Smooth muscle cell (in vitro differentiated cells): ENCODE measurements around the gene MEF2C. TPM values are rescaled to one million over a fixed set of nuclear protein-coding genes. Genes with fewer than 3 reads are reported as not detected.
A peak's percentile ranks its signal among the peaks of the same experiment; 100 is the strongest.

Experiments
- DNase-seq: peaks from one replicate; lab custom pipeline; 2025; ENCODE audit not compliant: unreplicated experiment; lab: John Stamatoyannopoulos, UW
- H2AFZ ChIP-seq: fragments of 200-600 bp; sonication (generic); 2 replicates; pipeline ENCODE4 v1.6.0; 2016; ENCODE audit warnings: antibody characterized with exemption, low read depth, mild to moderate bottlenecking
- H3F3A ChIP-seq: fragments of 200-600 bp; sonication (generic); 2 replicates; pipeline ENCODE4 v1.6.0; 2017; ENCODE audit warnings: antibody characterized with exemption, low read depth
- H3K27ac ChIP-seq: fragments of 200-600 bp; sonication (generic); 2 replicates; pipeline ENCODE4 v1.5.1; 2016; ENCODE audit warnings: low read depth, mild to moderate bottlenecking
- H3K27me3 ChIP-seq: fragments of 200-600 bp; sonication (generic); 2 replicates; pipeline ENCODE4 v1.6.1; 2016; ENCODE audit warnings: low read depth, mild to moderate bottlenecking
- H3K36me3 ChIP-seq: fragments of 200-600 bp; sonication (generic); 2 replicates; pipeline ENCODE4 v1.5.1; 2016; ENCODE audit warnings: low read depth
- H3K4me1 ChIP-seq: fragments of 200-600 bp; sonication (generic); 2 replicates; pipeline ENCODE4 v1.5.1; 2016; ENCODE audit warnings: low read depth
- H3K4me2 ChIP-seq: fragments of 200-600 bp; sonication (generic); 2 replicates; pipeline ENCODE4 v1.6.0; 2016; ENCODE audit warnings: mild to moderate bottlenecking
- H3K4me3 ChIP-seq: fragments of 200-600 bp; sonication (generic); 2 replicates; pipeline ENCODE4 v1.5.1; 2016; ENCODE audit warnings: mild to moderate bottlenecking
- H3K79me2 ChIP-seq: fragments of 200-600 bp; sonication (generic); 2 replicates; pipeline ENCODE4 v1.6.0; 2016; ENCODE audit warnings: low read depth, mild to moderate bottlenecking
- H3K9ac ChIP-seq: fragments of 200-600 bp; sonication (generic); 2 replicates; pipeline ENCODE4 v1.6.0; 2016; ENCODE audit warnings: low read depth
- H3K9me3 ChIP-seq: fragments of 200-600 bp; sonication (generic); replicated peaks from 2 replicates; pipeline ENCODE4 v1.5.1; 2016; ENCODE audit warnings: low read depth
- H4K20me1 ChIP-seq: fragments of 200-600 bp; sonication (generic); 2 replicates; pipeline ENCODE4 v1.6.0; 2016; ENCODE audit warnings: low read depth
- WGBS: methylation state at CpG from one replicate; pipeline ENCODE4 v1.1.7; 2016; ENCODE audit warnings: low lambda C conversion rate; 5-methylcytosine and 5-hydroxymethylcytosine counted together
- polyA plus RNA-seq: library from polyadenylated mRNA; unstranded; fragments of >200 nt; fragmentation: Nextera tagmentation; extraction: Ambion mirVana; gene quantifications from 2 replicates; pipeline ENCODE4 v1.2.1, GENCODE V29; 2016
- total RNA-seq: library from RNA; depleted of rRNA; stranded (reverse); fragments of >200 nt; gene quantifications from 2 replicates; pipeline ENCODE4 v1.2.3, GENCODE V29; 2014
- TF ChIP-seq, protein P1 (sequence below): fragments of 200-600 bp; sonication (generic); IDR thresholded peaks from 2 replicates; pipeline ENCODE4 v1.5.1; 2017; ENCODE audit warnings: borderline replicate concordance, mild to moderate bottlenecking, antibody characterized with exemption; ENCODE audit not compliant: insufficient read depth, poor library complexity, severe bottlenecking

The MEF2C gene
- total and polyA plus RNA-seq, 2 experiments from 2014 or later: 11.4 to 14.0 TPM

DNA sequence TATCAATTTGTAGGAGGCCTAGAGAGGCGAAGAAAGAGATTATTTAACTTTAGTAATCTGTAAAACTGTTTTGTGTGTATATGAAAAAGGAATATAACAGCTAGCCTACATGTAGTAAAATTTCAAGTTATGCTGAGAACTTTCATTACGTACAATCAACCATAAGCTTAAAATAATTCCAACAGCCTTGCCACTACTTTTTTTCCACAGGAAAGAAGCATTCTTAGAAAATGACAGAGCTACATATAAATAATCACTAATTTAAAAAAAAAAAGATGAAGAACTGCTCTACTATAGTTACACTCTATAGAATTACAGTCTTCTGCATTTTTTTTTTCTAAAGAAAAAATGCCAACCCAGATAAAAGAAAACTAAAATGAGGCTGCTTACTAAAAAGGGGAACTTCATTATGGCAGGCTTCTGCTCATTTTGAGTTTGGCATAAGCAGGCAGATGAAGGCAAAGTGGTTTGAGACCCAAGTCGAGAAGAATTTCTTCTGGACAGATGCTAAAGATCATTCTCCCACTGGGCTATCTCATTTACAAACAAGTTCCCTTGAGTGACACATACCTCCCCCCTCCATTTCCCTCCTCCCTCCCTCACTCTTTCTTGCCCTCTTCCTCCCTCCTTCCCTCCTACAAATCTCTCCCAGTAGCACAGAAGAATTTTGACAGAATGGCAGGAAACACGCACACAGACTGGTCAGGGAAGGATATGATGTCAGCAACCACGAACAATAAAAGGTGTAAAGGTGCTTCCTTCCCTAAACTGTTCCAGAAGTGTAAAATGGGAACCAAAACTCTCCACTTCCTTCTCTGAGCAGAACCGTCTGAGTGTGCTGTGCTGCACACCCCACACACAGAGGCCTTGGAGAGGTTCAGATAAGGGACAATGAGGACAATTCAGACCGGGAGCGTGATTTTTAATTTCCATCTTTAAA, 56.1 kb downstream of the MEF2C start:
- no peaks in the 10 kb centered on the region for H3K36me3 ChIP-seq
- peaks cover 9% of the 10 kb centered on the region for H3K4me1 ChIP-seq
- 47% methylated on average over 8 of the region's 8 CpGs for WGBS
- no peaks in the 10 kb centered on the region for H3F3A ChIP-seq
- H3K79me2 ChIP-seq: no peaks in the 10 kb centered on the region
- H3K9me3 ChIP-seq: no peaks in the 10 kb centered on the region
- H3K27ac ChIP-seq: peak overlapping the region; percentile 37
- peak overlapping the region; percentile 13 for H3K9ac ChIP-seq
- DNase-seq: no peak
- peak overlapping the region; percentile 42 for H3K4me2 ChIP-seq
- H4K20me1 ChIP-seq: no peaks in the 10 kb centered on the region
- H2AFZ ChIP-seq: peak overlapping the region; percentile 10
- H3K27me3 ChIP-seq: no peaks in the 10 kb centered on the region
- TF ChIP-seq, protein P1, sequence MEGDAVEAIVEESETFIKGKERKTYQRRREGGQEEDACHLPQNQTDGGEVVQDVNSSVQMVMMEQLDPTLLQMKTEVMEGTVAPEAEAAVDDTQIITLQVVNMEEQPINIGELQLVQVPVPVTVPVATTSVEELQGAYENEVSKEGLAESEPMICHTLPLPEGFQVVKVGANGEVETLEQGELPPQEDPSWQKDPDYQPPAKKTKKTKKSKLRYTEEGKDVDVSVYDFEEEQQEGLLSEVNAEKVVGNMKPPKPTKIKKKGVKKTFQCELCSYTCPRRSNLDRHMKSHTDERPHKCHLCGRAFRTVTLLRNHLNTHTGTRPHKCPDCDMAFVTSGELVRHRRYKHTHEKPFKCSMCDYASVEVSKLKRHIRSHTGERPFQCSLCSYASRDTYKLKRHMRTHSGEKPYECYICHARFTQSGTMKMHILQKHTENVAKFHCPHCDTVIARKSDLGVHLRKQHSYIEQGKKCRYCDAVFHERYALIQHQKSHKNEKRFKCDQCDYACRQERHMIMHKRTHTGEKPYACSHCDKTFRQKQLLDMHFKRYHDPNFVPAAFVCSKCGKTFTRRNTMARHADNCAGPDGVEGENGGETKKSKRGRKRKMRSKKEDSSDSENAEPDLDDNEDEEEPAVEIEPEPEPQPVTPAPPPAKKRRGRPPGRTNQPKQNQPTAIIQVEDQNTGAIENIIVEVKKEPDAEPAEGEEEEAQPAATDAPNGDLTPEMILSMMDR: no peak
- H3K4me3 ChIP-seq: no peak overlapping the region

DNA sequence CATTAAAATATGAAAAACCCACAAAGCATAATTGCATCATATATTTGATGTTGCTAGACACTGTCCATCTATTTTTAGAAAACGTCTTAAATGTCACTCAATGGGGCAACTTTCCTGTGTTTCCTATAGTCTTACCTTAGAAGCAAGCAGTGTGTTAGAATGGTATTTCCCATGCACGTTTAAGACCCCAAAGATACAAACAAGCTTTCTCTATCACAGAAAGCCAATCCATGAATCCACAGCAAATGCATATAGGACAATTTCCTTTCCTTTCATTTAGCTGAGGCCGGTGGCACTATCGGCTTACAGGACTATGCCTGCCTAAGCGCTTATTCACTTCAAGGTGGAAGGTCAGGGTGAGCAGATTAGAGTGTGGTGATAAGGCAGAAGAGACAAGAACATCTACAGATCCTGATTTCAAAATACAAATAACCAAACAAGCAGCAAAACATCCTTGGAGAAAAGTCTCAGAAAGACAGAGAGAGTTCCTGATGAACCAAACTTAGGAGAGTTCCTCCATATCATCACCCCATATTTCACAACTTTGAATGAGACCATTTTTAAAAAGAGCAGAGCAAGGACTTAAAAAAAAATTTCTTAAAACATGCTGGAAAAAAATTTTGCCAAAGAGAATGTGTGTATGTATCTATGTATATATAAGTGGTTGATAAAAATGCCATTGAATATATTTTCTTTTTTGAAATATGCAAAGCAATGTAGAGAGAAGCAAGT, 57.2 kb downstream of the MEF2C start:
- H3K9ac ChIP-seq: no peak overlapping the region
- H3F3A ChIP-seq: no peaks in the 10 kb centered on the region
- no peak overlapping the region for H3K4me2 ChIP-seq
- TF ChIP-seq, protein P1: no peak
- no peak overlapping the region for H3K27ac ChIP-seq
- no peaks in the 10 kb centered on the region for H3K79me2 ChIP-seq
- DNase-seq: no peak
- H2AFZ ChIP-seq: no peak overlapping the region
- H3K4me3 ChIP-seq: no peak overlapping the region
- no peaks in the 10 kb centered on the region for H3K36me3 ChIP-seq
- H3K27me3 ChIP-seq: no peaks in the 10 kb centered on the region
- no peaks in the 10 kb centered on the region for H4K20me1 ChIP-seq
- 81% methylated on average over 5 of the region's 5 CpGs for WGBS
- H3K9me3 ChIP-seq: no peaks in the 10 kb centered on the region
- H3K4me1 ChIP-seq: peaks cover 9% of the 10 kb centered on the region

DNA sequence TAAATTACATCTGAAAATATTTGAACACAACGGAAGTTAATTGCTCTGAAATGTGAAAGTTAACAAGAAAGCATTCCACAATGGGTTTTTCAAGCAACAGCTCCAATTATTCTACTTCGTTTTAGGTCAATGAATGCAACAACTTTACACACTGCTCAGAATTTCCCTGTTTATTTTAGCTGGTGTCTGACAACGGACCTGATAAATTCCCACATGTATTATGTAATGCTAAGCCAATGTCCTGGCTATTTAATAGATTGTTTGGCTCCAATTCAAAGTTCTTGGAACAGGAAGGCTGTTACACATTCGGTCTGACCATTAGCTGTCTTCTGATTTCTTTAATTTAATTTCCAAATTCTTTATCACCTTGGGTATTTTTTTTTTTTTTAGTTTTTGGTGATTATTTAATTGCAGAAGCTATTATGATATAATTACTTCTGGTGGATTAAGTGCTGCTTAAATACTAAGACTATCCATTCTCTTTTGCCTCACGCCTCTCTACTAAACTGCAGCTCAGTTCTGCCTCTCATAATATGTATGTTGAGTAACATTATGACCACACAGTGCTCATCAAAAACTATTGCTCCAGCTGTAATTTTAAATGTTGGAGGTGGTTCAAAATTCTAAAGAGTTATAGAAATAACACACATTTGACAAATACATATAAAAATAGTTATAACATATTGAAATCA, 57.9 kb downstream of the MEF2C start:
- WGBS: 62% methylated on average over 5 of the region's 5 CpGs
- H3K4me1 ChIP-seq: peaks cover 9% of the 10 kb centered on the region

More for the DNA sequence above, 57.9 kb downstream of the MEF2C start:
- Histone ChIP-seq H2AFZ (no peak overlapping the region), H3K4me3 (peak overlapping the region; percentile 12), H3K9ac (no peak overlapping the region), H3K27me3 (no peaks in the 10 kb centered on the region), H3K9me3 (no peaks in the 10 kb centered on the region), H3K4me2 (peak overlapping the region; percentile 50), H4K20me1 (no peaks in the 10 kb centered on the region), H3F3A (no peaks in the 10 kb centered on the region), H3K79me2 (no peaks in the 10 kb centered on the region), H3K27ac (no peak overlapping the region), H3K36me3 (no peaks in the 10 kb centered on the region)
- no peak for DNase-seq
- TF ChIP-seq, protein P1: no peak
